Measurements from ENCODE around the gene KRTAP9-3. TPM values are rescaled to one million over a fixed set of nuclear protein-coding genes. Genes with fewer than 3 reads are reported as not detected.
"Not testable (repeated sequence)": the region's sequence is repeated elsewhere in the genome, so short reads cannot be mapped to it uniquely, and the experiment has no call there.

Gene KRTAP9-3, protein sequence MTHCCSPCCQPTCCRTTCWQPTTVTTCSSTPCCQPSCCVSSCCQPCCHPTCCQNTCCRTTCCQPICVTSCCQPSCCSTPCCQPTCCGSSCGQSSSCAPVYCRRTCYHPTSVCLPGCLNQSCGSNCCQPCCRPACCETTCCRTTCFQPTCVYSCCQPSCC
- total RNA-seq = not detected in 2 replicates

DNA sequence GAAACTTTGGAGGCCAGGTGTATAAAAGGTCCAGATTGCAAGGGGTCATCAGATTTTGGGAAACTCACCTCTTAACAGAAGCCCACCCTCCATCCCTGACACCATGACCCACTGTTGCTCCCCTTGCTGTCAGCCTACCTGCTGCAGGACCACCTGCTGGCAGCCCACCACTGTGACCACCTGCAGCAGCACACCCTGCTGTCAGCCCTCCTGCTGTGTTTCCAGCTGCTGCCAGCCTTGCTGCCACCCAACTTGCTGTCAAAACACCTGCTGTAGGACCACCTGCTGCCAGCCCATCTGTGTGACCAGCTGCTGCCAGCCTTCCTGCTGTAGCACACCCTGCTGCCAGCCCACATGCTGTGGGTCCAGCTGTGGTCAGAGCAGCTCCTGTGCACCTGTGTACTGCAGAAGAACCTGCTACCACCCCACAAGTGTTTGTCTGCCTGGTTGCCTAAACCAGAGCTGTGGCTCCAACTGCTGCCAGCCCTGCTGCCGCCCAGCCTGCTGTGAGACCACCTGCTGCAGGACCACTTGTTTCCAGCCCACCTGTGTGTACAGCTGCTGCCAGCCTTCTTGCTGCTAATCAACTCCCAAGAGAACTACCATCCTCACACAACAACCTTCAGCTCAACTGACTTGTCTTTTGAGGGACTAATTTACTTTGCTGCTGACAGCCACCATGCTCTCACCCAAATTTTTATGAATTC is at the start of gene KRTAP9-3:
TSS of gene KRTAP9-3 (plus strand) at position 51 of the 707 bp plus-strand sequence. CDS start at position 104, 53 bp downstream.
- intact Hi-C loops (cut with micrococcal nuclease); H3K4me3 Mint-ChIP-seq (ENCODE audit: low read depth); DNase-seq (ENCODE audit: low spot score); H3K4me1 Mint-ChIP-seq (ENCODE audit: low read depth); H3K27ac Mint-ChIP-seq; H3K36me3 Mint-ChIP-seq (ENCODE audit: low read depth); H3K9me3 Mint-ChIP-seq: not testable (repeated sequence)
- H3K27me3 Mint-ChIP-seq (ENCODE audit: low read depth) = peaks cover 26% of the 10 kb centered on the region

DNA sequence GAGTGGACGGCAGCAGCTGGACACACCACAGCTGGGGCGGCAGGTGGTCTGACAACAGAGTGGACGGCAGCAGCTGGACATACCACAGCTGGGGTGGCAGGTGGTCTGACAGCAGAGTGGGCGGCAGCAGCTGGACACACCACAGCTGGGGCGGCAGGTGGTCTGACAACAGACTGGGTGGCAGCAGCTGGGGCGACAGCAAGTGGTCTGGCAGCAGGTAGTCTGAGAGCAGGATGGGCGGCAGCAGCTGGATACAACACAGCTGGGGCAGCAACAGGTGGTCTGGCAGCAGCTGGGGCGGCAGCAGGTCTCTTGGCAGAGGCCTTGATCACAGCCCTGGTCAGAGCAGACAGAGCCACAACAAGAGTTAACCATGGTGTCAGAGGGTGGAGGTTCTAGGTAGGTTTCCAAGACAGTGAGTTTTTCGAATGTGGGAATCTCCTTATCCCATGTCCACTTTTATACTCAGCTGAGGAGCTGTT is 47.7 kb upstream of the KRTAP9-3 start, which contains the start of gene KRTAP4-1:
TSS of gene KRTAP4-1 (minus strand) at position 432 of the 482 bp plus-strand sequence. CDS start at position 375, 57 bp downstream.
- Mint-ChIP-seq H3K27ac (no peak within 1 kb of the TSS), H3K27me3 (ENCODE audit: low read depth) (peaks cover 6% of the 10 kb centered on the region), H3K4me3 (ENCODE audit: low read depth) (no peak within 1 kb of the TSS), H3K36me3 (ENCODE audit: low read depth) (no peaks in the 10 kb centered on the region), H3K9me3 (no peaks in the 10 kb centered on the region), H3K4me1 (ENCODE audit: low read depth) (no peaks in the 10 kb centered on the region)
- no peak for DNase-seq (ENCODE audit: low spot score)
- intact Hi-C loops (cut with micrococcal nuclease) = no loop called here

DNA sequence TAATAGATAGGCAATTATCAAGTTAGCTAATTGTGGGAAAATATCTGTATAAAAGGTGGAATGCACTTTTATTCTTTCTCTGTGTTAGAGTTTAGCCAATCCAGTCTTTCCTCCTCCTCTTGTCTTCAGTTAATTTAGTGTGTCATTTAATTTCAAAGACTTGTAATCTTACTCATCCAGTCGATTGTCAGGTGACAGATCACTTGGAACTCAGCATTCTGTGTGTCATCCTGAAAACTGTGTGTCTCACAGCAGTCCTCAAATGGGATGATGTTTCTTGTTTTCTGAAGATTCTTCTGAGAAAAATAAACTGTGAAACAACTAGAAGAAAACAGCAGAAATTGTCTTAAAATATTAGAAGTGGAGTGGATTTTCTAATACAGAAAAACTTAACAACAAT is 47.2 kb upstream of the KRTAP9-3 start:
- Mint-ChIP-seq H3K4me1 (ENCODE audit: low read depth) (no peaks in the 10 kb centered on the region), H3K27me3 (ENCODE audit: low read depth) (peaks cover 6% of the 10 kb centered on the region), H3K27ac (no peak overlapping the region), H3K36me3 (ENCODE audit: low read depth) (no peaks in the 10 kb centered on the region), H3K4me3 (ENCODE audit: low read depth) (no peak overlapping the region), H3K9me3 (no peaks in the 10 kb centered on the region)
- intact Hi-C loops (cut with micrococcal nuclease) = no loop called here
- no peak for DNase-seq (ENCODE audit: low spot score)

DNA sequence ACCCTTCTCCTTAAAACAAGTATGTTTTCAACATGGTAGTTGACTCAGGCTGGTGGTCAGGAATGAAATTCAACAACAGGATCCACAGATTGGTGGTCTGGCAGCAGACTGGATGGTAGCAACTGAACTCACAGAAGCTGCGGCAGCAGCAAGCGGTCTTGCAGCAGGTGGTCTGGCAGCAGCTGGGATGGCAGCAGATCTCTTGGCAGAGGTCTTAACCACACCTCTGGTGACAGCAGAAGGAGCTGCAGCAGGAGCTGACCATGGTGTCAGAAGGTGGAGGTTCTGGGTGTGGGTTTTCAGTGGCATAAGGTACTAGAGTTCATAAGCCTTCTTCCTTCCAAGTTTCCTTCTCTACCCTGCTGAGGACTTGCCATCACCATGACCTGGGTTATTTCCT is 45.4 kb upstream of the KRTAP9-3 start:
- Mint-ChIP-seq H3K4me3 (ENCODE audit: low read depth) (no peak overlapping the region), H3K4me1 (ENCODE audit: low read depth) (no peaks in the 10 kb centered on the region), H3K27me3 (ENCODE audit: low read depth) (peaks cover 6% of the 10 kb centered on the region), H3K36me3 (ENCODE audit: low read depth) (no peaks in the 10 kb centered on the region), H3K9me3 (no peaks in the 10 kb centered on the region), H3K27ac (no peak overlapping the region)
- DNase-seq (ENCODE audit: low spot score) = no peak
- intact Hi-C loops (cut with micrococcal nuclease) = no loop called here

DNA sequence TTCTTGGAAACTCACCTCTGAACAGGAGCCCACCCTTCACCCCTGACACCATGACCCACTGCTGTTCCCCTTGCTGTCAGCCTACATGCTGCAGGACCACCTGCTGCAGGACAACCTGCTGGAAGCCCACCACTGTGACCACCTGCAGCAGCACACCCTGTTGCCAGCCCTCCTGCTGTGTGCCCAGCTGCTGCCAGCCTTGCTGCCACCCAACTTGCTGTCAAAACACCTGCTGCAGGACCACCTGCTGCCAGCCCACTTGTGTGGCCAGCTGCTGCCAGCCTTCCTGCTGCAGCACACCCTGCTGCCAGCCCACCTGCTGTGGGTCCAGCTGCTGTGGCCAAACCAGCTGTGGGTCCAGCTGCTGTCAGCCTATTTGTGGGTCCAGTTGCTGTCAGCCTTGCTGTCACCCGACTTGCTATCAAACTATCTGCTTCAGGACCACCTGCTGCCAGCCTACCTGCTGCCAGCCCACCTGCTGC is 42.4 kb upstream of the KRTAP9-3 start, which contains the start of gene KRTAP9-1:
TSS of gene KRTAP9-1 (plus strand) at position 51 of the 482 bp plus-strand sequence. CDS start at position 51, 0 bp downstream.
- H3K4me1 Mint-ChIP-seq (ENCODE audit: low read depth); H3K27me3 Mint-ChIP-seq (ENCODE audit: low read depth); intact Hi-C loops (cut with micrococcal nuclease); H3K27ac Mint-ChIP-seq; H3K4me3 Mint-ChIP-seq (ENCODE audit: low read depth); H3K36me3 Mint-ChIP-seq (ENCODE audit: low read depth); H3K9me3 Mint-ChIP-seq; DNase-seq (ENCODE audit: low spot score): not testable (repeated sequence)

DNA sequence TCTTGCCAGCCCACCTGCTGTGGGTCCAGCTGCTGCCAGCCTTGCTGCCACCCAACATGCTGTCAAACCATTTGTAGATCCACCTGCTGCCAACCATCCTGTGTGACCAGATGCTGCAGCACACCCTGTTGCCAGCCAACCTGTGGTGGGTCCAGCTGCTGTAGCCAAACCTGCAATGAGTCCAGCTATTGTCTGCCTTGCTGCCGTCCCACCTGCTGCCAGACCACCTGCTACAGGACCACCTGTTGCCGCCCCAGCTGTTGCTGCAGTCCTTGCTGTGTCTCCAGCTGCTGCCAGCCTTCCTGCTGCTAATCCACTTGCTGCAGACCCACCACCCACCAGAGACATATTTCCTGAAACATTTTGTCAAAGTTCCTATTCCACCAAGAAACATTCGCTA is 41.9 kb upstream of the KRTAP9-3 start:
- Mint-ChIP-seq H3K4me1 (ENCODE audit: low read depth) (no peaks in the 10 kb centered on the region), H3K9me3 (no peaks in the 10 kb centered on the region), H3K4me3 (ENCODE audit: low read depth) (no peak overlapping the region), H3K36me3 (ENCODE audit: low read depth) (no peaks in the 10 kb centered on the region), H3K27ac (no peak overlapping the region), H3K27me3 (ENCODE audit: low read depth) (peaks cover 3% of the 10 kb centered on the region)
- no peak for DNase-seq (ENCODE audit: low spot score)
- intact Hi-C loops (cut with micrococcal nuclease) = no loop called here

DNA sequence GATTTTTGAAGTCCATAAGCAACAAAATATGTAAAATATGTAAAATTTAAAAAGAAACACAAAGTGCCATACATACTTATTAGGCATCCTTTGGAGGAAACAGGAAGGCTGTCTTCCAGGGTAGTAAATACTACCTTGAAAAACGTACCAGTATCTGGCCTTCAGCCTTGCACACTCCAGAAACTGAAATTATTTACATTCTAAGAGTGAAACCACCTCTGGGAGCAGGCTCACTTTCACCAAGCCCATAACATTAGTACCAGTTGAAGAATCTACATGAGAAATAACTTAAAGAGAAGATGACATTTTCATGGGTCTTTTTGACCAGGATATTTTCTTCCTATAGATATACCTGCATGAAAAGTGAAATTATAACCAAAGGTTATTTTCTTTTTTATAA is 36.2 kb upstream of the KRTAP9-3 start:
- peaks cover 8% of the 10 kb centered on the region for H3K27me3 Mint-ChIP-seq (ENCODE audit: low read depth)

DNA sequence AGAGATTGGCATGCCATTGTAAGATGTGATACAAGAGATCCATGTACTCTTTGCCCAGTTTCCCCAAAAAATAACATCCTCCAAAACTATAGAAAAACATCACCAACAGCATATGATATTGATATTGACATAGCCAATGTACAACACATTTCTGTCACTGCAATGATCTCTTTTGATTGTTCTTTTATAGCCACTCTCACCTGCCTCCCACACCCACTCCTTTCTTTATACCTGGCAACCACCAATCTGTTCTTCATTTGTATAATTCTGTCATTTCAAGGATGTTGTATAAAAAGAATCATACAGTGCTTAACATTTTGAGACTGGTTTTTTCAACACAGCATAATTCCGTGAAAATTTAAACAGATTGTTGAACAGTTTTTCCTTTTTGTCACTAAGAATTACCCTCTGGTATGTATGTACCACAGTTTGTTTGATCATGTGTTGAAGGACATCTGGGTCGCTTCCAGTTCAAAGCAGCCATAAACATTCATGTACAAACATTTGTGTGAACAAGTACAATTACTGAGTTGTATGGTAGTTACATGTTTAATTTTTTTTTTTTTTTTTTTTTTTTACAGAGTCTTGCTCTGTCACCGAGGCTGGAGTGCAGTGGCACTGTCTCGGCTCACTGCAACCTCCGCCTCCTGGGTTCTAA is 32.7 kb upstream of the KRTAP9-3 start:
- no peaks in the 10 kb centered on the region for H3K36me3 Mint-ChIP-seq (ENCODE audit: low read depth)
- no peak overlapping the region for H3K4me3 Mint-ChIP-seq (ENCODE audit: low read depth)
- peaks cover 8% of the 10 kb centered on the region for H3K27me3 Mint-ChIP-seq (ENCODE audit: low read depth)
- H3K4me1 Mint-ChIP-seq (ENCODE audit: low read depth) = no peaks in the 10 kb centered on the region
- intact Hi-C loops (cut with micrococcal nuclease) = no loop called here
- H3K9me3 Mint-ChIP-seq = no peaks in the 10 kb centered on the region
- no peak for DNase-seq (ENCODE audit: low spot score)
- H3K27ac Mint-ChIP-seq = no peak overlapping the region

More for the DNA sequence above, 36.2 kb upstream of the KRTAP9-3 start:
- Mint-ChIP-seq H3K4me3 (ENCODE audit: low read depth) (no peak overlapping the region), H3K9me3 (no peaks in the 10 kb centered on the region), H3K27ac (no peak overlapping the region), H3K36me3 (ENCODE audit: low read depth) (no peaks in the 10 kb centered on the region), H3K4me1 (ENCODE audit: low read depth) (no peaks in the 10 kb centered on the region)
- intact Hi-C loops (cut with micrococcal nuclease) = no loop called here
- DNase-seq (ENCODE audit: low spot score) = no peak

DNA sequence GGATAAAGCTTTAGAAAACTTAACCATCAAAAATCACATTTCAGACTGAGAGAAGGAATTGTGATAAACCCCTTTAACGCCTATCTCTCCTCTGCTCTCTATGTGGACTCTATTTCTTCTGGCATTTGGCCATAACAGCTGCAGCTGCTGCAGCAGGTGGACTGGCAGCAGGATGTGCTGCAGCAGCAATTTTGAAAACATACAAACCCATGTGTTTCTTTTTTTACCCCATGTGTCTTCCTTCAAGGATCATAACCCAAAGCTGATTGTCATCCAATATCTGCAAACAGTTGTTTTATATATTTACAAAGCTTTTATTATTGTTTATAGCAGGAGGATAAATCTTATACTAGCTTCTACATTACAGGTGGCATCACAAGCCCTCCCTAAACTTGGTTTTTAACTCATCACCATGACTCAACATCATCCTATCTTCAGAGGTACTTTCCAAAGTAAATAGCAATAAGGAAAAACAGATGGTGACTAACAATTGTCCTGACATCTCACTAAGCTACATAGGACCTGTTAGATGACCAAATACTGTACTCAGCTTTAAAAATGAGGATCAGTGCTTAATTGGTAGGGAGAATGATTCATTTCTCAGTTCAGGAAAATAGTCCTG is 20.3 kb upstream of the KRTAP9-3 start:
- Mint-ChIP-seq H3K36me3 (ENCODE audit: low read depth) (no peaks in the 10 kb centered on the region), H3K9me3 (no peaks in the 10 kb centered on the region), H3K27me3 (ENCODE audit: low read depth) (peaks cover 15% of the 10 kb centered on the region), H3K4me3 (ENCODE audit: low read depth) (no peak overlapping the region), H3K27ac (no peak overlapping the region), H3K4me1 (ENCODE audit: low read depth) (no peaks in the 10 kb centered on the region)
- no peak for DNase-seq (ENCODE audit: low spot score)
- intact Hi-C loops (cut with micrococcal nuclease) = no loop called here

DNA sequence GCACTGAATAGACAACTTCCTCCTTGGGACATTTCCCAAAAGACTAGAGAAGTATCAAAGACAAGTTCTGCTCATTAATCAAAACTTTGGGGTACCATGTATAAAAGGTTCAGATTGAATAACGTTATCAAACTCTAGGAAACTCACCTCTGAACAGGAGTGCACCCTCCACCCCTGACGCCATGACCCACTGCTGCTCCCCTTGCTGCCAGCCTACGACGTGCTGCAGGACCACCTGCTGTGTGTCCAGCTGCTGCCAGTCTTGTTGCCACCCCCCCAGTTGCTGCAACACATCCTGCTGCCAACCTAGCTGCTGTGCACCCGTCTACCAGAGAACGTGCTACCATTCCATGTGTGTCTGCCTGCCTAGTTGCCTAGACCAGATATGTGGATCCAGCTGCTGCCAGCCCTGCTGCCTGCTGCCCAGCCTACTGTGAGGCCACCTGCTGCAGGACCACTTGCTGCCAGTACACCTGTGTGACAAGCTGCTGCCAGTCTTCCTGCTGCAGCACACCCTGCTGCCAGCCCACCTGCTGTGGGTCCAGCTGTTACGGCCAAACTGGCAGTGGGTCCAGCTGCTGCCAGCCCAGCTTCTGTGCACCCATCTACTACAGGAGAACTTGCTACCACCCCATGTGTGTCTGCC is 19.6 kb upstream of the KRTAP9-3 start:
- Mint-ChIP-seq H3K9me3 (no peaks in the 10 kb centered on the region), H3K36me3 (ENCODE audit: low read depth) (no peaks in the 10 kb centered on the region), H3K4me1 (ENCODE audit: low read depth) (no peaks in the 10 kb centered on the region), H3K27ac (no peak overlapping the region), H3K27me3 (ENCODE audit: low read depth) (peaks cover 15% of the 10 kb centered on the region), H3K4me3 (ENCODE audit: low read depth) (no peak overlapping the region)
- DNase-seq (ENCODE audit: low spot score) = no peak
- intact Hi-C loops (cut with micrococcal nuclease) = no loop called here

DNA sequence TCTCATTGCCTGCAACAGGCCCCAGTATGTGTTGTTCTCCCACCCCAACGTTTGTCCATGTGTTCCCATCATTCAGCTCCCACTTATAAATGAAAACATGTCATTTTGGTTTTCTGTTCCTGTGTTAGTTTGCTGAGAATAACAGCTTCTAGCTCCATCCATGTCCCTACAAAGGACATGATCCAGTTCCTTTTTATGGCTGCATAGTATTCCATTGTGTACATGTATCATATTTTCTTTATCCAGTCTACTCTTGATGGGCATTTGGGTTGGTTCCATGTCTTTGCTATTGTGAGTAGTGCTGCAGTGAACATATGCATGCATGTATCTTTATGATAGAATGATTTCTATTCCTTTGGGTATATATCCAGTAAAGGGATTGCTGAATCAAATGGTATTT is 16.6 kb upstream of the KRTAP9-3 start:
- Mint-ChIP-seq H3K9me3 (no peaks in the 10 kb centered on the region), H3K36me3 (ENCODE audit: low read depth) (no peaks in the 10 kb centered on the region), H3K27ac (no peak overlapping the region), H3K4me3 (ENCODE audit: low read depth) (no peak overlapping the region), H3K27me3 (ENCODE audit: low read depth) (peaks cover 2% of the 10 kb centered on the region), H3K4me1 (ENCODE audit: low read depth) (no peaks in the 10 kb centered on the region)
- intact Hi-C loops (cut with micrococcal nuclease) = no loop called here
- DNase-seq (ENCODE audit: low spot score) = no peak

DNA sequence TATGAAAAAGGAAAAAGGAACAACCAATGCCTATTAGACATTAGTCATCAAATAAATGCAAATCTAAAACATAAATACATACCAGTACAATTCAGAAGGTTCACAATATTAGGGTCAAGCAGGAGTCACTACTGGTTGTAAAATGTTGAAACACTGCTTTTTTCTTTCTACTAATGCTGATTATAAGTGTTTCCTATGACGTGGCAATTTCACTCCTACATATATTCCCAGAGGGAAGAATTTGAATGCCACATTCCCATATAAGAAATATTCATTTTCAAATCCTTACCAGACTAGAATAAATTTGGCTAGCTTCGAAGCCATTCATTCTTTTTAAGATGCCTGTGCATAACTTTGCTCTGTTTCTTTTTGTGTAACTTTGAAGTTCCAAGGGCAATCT is 8.4 kb upstream of the KRTAP9-3 start:
- no peaks in the 10 kb centered on the region for H3K36me3 Mint-ChIP-seq (ENCODE audit: low read depth)
- DNase-seq (ENCODE audit: low spot score) = no peak
- no peak overlapping the region for H3K27ac Mint-ChIP-seq
- peaks cover 8% of the 10 kb centered on the region for H3K27me3 Mint-ChIP-seq (ENCODE audit: low read depth)
- no peaks in the 10 kb centered on the region for H3K4me1 Mint-ChIP-seq (ENCODE audit: low read depth)
- H3K4me3 Mint-ChIP-seq (ENCODE audit: low read depth) = no peak overlapping the region
- no peaks in the 10 kb centered on the region for H3K9me3 Mint-ChIP-seq
- intact Hi-C loops (cut with micrococcal nuclease) = no loop called here
